ENCODE results near the gene CD163. TPM values are rescaled to one million over a fixed set of nuclear protein-coding genes. Genes with fewer than 3 reads are reported as not detected.

Gene CD163
- total RNA-seq = not detected in 2 replicates

GRCh38 chr12:7503686-7504415 is at the start of gene CD163:
CD163 (minus strand) TSS chr12:7503777; CDS start chr12:7503690, 87 bp downstream.

GRCh38 chr12:7444076-7444475 is 59.5 kb downstream of the CD163 start, which contains the start of gene CD163L1:
CD163L1 (minus strand) TSS chr12:7444153; CDS start chr12:7444127, 26 bp downstream.

Other genes starting within 250 kb of the CD163 start
- not detected in 2 replicates for gene ACSM4, start 199.7 kb downstream of the CD163 start, total RNA-seq
- 4.4 and 15.0 TPM in 2 replicates for gene CD163L1, start 59.6 kb downstream of the CD163 start, total RNA-seq
- gene APOBEC1, start 162.1 kb upstream of the CD163 start, total RNA-seq = not detected in 2 replicates
- 0.96 and 1.6 TPM in 2 replicates for gene GDF3, start 192.0 kb upstream of the CD163 start, total RNA-seq
- gene DPPA3, start 207.7 kb upstream of the CD163 start, total RNA-seq = not detected in 2 replicates
- not detected in 2 replicates for gene CLEC4C, start 243.6 kb upstream of the CD163 start, total RNA-seq

Measured in vein endothelial cell (primary cell).